Skeletal muscle tissue (tissue), 5 donors: Measurements from ENCODE around the gene NATD1. TPM values are rescaled to one million over a fixed set of nuclear protein-coding genes. Genes with fewer than 3 reads are reported as not detected.

Experiments used
- H3K27ac ChIP-seq: one replicate; pipeline ENCODE4 v1.7.0; 2013; ENCODE audit warnings: mild to moderate bottlenecking, low read depth, low read length, inconsistent platforms
- H3K27me3 ChIP-seq, 3 donors: one replicate each; pipeline ENCODE4 v1.7.0; 2013; ENCODE audit warnings: low read length in 3 of 3; ENCODE audit not compliant: control insufficient read depth in 3 of 3, insufficient read depth in 3 of 3
- H3K36me3 ChIP-seq, 3 donors: one replicate each; pipeline ENCODE4 v1.7.0; 2013; ENCODE audit warnings: low read length in 3 of 3; ENCODE audit not compliant: control insufficient read depth in 3 of 3, insufficient read depth in 3 of 3
- H3K4me1 ChIP-seq, 3 donors: one replicate each; pipeline ENCODE4 v1.7.0; 2013; ENCODE audit warnings: low read length in 3 of 3, mild to moderate bottlenecking in 3 of 3; ENCODE audit not compliant: control insufficient read depth in 3 of 3, insufficient read depth in 3 of 3
- H3K4me3 ChIP-seq, 3 donors: one replicate each; pipeline ENCODE4 v1.7.0; 2013; ENCODE audit warnings: low read length in 3 of 3
- H3K9ac ChIP-seq, 3 donors: one replicate each; pipeline ENCODE4 v1.7.0; 2013; ENCODE audit warnings: low read length in 3 of 3, mild to moderate bottlenecking in 3 of 3, moderate library complexity in 2 of 3, low read depth in 1 of 3
- H3K9me3 ChIP-seq, 3 donors: one replicate each; pipeline ENCODE4 v1.7.0; 2013; ENCODE audit warnings: low read length in 3 of 3; ENCODE audit not compliant: control insufficient read depth in 3 of 3
- small RNA-seq: library from RNA; depleted of rRNA; stranded (forward); fragments of <200 nt; gene quantifications from one replicate; pipeline ENCODE3, GENCODE V24; 2014
- total RNA-seq: library from RNA; depleted of rRNA; stranded (reverse); fragments of >200 nt; gene quantifications from one replicate; pipeline ENCODE4 v1.2.3, GENCODE V29; 2014
- donor health status: Osteomylitis.

The NATD1 gene
- total RNA-seq, 1 donor from 2014 or later, result 3.7 TPM

DNA sequence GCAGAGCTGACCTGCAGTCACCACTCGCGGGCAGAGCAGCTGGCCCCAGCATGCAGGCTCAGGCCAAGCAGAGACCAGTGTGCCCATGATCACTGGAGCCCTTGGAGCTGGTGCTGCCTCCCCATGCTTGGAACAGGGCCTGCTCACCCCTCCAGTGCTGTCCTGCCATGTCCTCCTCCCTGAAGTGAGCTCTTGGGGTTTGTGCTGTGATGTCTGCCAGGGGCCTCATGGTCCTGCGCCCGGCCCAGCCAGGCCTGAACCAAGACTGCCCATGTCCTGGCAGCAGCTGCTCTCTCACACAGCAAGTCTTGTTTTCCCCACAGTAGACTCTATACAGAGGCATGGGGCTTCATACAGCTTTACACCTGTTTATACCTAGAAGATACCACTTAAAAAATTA is 63.8 kb downstream of the NATD1 start:
- Histone ChIP-seq H3K9ac (peak overlapping the region in 2 of 3 donors; percentile 33 to 47), H3K27me3 (no peaks in the 10 kb centered on the region), H3K4me1 (peaks cover 49 to 51% (median 50%) of the 10 kb centered on the region in 3 donors), H3K36me3 (peaks cover 24 to 36% (median 24%) of the 10 kb centered on the region in 3 donors), H3K4me3 (peak overlapping the region in 1 of 3 donors; percentile 2), H3K9me3 (no peaks in the 10 kb centered on the region), H3K27ac (no peak overlapping the region)

Small RNA genes lying within 50 kb of the gene (small RNA-seq; reads per million reads assigned to genes)
- gene RN7SL426P, result not detected

Other genes starting within 250 kb of the NATD1 start
- 156 TPM for gene USP22, start 210.4 kb downstream of the NATD1 start, total RNA-seq
- gene DHRS7B, start 126.4 kb downstream of the NATD1 start, total RNA-seq, result 29.7 TPM
- gene TMEM11, start 39.2 kb downstream of the NATD1 start, total RNA-seq, result 20.9 TPM
- gene MAP2K3, start 31.3 kb upstream of the NATD1 start, total RNA-seq, result 11.5 TPM
- 14.6 TPM for gene KCNJ12, start 122.9 kb upstream of the NATD1 start, total RNA-seq